GM12865 (cell line): ENCODE data around the gene ZNF148.

Experiments used
- DNase-seq: peaks from one replicate; pipeline ENCODE4 v3.0.0; 2010; ENCODE audit warnings: low read depth
- H3K4me3 ChIP-seq: 2 replicates; pipeline ENCODE4 v1.5.1; 2011; ENCODE audit warnings: mild to moderate bottlenecking, low read depth, low read length, control low read depth
- TF ChIP-seq, protein P1 (sequence below): IDR thresholded peaks from 2 replicates; pipeline ENCODE4 v1.5.1; 2011; ENCODE audit warnings: low read length, control low read depth, low read depth, inconsistent platforms; ENCODE audit not compliant: insufficient read depth; ENCODE audit errors: missing control alignments

Gene ZNF148

DNA sequence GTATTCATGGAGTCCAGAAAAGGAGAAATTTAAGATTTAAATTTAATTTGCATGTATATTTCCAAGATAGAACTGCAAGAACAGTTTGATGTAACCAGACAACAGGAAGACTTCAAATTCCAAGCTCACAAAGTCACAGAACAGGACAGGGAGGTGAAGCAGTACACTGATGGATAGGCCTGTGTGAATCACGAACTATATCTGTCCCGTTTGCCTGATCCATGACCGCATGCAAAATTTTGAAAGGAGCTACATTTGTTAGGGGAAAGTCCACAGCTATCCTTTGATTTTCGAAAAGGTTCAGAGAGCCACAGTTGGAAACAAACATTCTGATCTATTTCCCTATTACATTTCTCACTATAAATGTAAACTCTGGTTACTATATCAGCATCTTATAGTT is 83.1 kb downstream of the ZNF148 start:
- no peak for DNase-seq
- TF ChIP-seq, protein P1, sequence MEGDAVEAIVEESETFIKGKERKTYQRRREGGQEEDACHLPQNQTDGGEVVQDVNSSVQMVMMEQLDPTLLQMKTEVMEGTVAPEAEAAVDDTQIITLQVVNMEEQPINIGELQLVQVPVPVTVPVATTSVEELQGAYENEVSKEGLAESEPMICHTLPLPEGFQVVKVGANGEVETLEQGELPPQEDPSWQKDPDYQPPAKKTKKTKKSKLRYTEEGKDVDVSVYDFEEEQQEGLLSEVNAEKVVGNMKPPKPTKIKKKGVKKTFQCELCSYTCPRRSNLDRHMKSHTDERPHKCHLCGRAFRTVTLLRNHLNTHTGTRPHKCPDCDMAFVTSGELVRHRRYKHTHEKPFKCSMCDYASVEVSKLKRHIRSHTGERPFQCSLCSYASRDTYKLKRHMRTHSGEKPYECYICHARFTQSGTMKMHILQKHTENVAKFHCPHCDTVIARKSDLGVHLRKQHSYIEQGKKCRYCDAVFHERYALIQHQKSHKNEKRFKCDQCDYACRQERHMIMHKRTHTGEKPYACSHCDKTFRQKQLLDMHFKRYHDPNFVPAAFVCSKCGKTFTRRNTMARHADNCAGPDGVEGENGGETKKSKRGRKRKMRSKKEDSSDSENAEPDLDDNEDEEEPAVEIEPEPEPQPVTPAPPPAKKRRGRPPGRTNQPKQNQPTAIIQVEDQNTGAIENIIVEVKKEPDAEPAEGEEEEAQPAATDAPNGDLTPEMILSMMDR, result no peak
- H3K4me3 ChIP-seq, result no peak overlapping the region

DNA sequence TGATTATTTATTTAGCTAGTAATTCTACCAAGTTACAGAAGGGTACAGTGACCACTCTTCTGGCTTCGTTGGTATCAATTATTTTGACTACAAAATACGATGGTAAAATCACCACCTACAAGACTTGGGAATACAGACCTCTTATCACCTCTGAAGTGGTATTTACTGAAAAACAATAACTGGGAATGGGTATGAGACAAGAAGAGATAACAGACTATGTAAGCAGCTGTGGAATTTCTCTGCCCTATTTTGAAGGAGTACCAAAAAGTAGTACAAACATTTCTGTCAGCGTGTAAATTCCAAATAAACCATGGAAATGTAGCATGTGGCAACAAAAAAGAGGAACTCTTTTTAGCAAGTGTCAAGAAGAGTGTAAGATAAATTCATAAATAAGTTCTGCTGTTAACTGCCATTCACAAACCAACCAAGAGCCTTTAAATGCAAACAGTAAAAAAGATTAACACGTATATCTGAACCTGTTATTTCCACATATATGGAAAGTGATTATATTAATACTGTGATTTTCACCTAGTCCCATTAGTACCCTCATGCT is 85.6 kb downstream of the ZNF148 start:
- TF ChIP-seq, protein P1, result no peak
- no peak for DNase-seq
- no peak overlapping the region for H3K4me3 ChIP-seq

DNA sequence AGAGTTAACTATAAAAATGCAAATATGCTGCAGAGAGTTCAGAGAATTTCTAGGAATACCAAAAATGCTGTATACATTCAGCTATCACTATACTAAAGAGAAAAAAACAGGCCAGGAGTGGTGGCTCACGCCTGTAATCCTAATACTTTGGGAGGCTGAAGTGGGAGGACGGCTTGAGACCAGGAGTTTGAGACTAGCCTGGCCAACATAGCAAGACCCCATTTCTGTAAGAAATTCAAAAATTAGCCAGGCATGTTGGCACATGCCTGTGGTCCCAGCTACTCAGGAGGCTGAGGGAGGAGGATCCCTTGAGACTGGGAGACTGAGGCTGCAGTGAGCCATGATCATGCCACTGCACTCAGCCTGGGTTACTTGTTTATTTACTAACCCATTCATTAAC is 87.9 kb downstream of the ZNF148 start:
- TF ChIP-seq, protein P1, result no peak
- no peak for DNase-seq
- H3K4me3 ChIP-seq, result no peak overlapping the region

DNA sequence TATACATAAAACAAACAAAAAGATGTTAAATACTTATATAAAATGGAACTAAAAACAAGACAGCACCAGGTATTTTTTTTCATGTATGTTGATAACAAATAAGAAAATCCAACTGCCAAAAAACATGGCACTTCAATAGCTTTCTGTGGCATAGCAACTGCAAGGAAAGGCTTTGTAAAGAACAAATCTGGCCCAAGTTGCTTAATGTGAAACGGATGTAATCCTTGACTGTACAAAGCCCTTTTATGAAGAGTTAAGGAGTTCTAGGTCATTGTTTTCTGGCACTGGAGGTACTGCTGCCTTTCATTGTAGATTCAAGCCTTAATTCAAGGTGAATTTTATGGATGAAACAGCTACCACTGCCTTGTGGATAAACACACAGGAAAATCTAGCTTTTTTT is 93.7 kb downstream of the ZNF148 start:
- TF ChIP-seq, protein P1, result no peak
- no peak overlapping the region for H3K4me3 ChIP-seq
- DNase-seq, result no peak

DNA sequence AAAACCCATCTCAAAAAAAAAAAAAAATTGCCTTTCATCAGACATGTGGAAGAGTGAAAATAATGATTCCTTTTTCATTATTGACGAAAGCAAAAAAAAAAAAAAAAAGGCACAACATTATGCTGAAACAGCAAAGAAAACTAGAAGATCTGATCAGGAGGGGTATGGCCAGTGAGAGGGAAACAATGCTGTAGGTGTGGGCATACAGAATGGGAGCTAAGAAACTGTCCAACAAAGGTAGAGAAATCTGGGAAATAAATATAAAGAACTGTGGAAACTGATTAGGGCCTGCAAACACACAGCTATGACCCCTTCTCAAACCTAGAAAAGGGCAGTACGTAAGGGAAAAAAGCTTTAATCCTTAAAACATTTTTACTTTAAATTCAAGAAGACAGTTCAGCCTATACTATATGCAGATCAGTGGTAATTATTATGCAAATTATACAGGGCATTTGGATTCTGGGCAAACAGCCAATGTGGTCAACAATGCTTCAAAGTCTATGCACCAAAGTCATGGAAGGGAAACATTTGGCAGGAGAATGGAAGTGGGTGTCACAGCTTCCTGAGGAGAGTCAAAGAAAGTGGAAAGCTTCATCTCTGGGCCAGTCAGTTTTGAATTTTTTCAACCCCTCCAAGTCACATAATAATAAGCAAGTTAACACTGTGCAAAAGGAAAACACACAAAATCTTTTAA is 94.3 kb downstream of the ZNF148 start:
- TF ChIP-seq, protein P1, result no peak
- H3K4me3 ChIP-seq, result no peak overlapping the region
- no peak for DNase-seq

DNA sequence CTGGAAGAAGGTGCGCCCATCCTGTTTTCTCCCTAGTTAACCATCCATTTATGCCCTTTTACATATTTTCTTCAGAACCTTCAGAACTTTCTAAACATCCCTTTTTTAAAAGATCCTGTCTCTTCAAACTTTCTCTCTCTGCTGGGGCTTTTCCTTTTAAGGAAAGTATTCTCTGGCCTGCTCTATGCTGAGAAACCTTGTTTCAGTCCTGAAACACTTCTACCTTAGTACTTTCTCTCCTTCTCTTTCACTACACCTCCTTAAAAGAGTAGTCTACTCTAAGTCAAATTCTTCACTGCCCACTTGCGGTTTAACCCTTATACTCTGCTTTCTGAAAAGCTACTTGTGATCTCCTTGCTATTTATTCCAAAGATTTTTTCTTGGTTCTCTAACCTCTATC is 97.0 kb downstream of the ZNF148 start:
- TF ChIP-seq, protein P1, result no peak
- no peak overlapping the region for H3K4me3 ChIP-seq
- DNase-seq, result no peak

DNA sequence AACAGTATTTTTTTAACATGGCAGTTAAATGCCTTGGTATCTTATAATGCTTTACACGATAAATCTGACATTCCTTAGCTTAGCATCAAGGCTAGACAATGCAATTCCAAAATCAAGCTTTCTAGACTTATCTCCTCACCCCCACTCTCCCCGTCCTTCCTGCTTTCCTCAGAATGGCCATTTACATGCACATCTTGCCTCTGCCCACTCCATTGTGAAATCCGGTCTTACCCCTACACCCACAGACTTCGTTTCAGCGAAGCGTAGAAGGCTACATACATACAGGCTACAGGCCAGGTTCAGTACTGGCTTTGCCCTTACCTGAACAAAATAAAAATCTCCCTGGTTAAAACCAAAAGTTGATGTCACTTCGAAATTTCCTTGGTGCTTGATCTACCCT is 104.0 kb downstream of the ZNF148 start:
- DNase-seq, result no peak
- TF ChIP-seq, protein P1, result no peak

More for the DNA sequence above, 104.0 kb downstream of the ZNF148 start:
- no peak overlapping the region for H3K4me3 ChIP-seq
